Measurements from ENCODE around the gene SEMA4F.

Gene SEMA4F

DNA sequence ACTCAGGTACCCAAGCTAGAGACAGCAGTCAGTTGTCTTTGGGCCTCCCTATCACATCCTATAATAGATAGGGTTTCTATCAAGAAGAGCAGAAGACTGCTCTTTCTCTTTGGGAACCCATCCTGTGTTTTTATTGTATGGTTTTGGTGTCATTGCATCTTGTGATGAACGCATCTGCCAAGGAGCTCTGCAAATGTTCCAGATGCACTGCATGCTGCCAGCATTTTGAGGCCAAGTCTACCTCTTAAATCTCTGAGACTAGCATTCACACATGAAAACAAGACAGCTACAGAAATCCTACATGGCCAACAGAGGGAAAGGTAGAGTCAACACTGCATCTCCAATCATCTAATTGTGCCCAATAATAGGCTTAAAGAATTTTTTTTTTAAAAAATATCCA, 14.0 kb downstream of the SEMA4F start:
- FAIRE-seq = no peak

DNA sequence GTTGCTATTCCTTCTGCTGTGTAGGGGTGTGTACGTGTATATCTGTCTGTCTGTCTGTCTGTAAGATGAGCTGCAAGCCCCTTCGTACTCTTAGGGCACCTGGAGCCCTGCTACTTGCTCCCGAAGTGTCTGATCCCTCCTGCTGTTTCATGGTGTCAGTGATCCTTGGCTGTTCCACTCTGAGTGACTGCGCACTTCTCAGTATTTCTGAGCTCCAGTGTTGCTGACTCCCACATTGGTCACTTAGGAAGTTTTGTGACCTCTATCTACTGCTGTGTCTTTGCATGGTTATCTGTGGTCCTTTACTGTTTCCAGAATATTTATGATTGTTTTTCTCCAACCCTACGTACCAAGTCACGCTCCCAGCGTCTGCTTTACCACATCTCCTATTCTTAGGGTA, 16.2 kb downstream of the SEMA4F start:
- DNase-seq (ENCODE audit: low spot score) = no peak

More for the DNA sequence above, 14.0 kb downstream of the SEMA4F start:
- DNase-seq (ENCODE audit: low spot score) = no peak

DNA sequence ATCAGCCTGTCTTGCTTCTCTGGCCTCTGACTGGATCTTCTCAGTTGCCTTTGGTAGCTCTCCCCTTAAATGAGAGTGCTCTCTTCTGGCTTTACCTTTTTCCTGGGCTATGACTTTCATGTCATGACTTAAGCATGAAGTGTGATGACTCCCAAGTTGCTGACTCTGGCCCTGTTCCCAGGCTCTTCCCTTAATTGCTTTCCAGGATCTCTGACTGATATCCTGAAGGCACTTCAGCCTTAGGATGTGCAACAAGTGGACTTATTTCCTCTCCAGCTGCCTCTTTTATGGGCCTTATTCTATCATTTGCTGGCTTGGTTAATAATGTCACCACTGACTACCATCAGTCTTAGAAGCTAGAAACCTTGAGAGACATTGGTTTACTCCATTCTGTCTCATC, 17.4 kb downstream of the SEMA4F start:
- DNase-seq (ENCODE audit: low spot score) (no peak), FAIRE-seq (no peak)

More for the DNA sequence above, 16.2 kb downstream of the SEMA4F start:
- FAIRE-seq = no peak

DNA sequence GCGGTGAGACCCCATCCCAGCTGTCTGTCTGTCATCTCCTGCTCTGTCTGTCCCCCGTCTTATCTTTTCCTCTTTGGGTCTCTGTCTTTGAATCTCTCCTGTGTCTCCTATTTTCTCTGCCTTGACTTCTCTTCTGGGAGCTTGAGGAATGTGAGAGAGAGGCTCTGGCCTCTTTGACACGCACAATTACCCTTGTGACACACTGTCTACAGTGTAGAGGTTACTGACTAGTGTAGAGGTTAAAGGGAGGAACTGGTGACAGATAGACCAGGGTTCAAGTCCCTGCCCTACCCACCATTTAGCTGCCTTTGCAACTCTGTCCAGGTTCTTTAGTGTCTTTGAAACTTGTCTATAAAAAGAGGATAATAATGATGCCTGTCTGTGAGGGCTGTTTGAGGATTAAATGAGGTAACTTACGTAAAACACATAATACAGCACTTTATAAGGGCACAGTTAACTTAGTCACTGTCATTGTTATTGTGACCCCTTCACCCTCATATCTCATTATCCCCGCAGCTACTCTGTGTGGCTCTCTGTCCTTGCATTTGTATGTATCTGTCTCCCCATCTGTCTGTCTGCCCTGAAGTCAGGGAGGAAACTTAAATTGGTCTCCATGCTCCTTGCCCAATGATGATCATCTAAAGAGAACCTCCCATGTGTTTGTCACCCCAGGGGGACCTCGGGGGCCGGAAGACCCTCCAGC, 19.9 kb downstream of the SEMA4F start:
- DNase-seq (ENCODE audit: low spot score) (no peak), FAIRE-seq (no peak)

DNA sequence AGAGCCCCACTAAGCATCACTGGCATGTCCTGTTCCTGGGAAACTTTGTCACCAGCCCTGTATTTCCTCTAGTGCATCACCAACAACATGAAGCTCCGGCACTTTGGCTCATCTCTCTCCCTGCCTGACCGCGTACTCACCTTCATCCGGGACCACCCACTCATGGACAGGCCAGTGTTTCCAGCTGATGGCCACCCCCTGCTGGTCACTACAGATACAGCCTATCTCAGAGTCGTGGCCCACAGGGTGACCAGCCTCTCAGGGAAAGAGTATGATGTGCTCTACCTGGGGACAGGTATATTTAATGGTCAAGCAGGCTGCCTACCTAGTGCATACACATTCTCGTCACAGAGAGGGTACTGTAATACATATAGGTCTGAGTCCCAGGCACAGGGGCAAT, 21.0 kb downstream of the SEMA4F start:
- DNase-seq (ENCODE audit: low spot score) (no peak), FAIRE-seq (no peak)

DNA sequence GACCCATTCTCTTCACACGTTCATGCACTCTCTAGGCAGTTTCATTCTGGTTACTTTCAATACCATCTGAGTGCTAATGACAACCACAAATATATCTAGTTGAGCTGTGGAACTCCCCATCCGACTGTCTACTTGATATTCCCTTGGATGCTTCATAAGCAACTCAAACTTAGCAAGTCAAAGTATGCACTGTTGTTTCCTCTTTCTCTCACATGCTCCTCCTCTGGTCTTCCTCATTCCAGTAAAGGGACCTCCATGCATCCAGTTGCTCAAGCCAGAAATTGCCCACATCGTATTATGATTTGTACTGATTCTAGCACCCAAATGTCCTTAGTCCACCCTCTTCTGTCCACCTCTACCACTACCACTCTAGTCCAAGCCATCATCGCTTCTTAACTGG, 22.3 kb downstream of the SEMA4F start:
- no peak for FAIRE-seq

DNA sequence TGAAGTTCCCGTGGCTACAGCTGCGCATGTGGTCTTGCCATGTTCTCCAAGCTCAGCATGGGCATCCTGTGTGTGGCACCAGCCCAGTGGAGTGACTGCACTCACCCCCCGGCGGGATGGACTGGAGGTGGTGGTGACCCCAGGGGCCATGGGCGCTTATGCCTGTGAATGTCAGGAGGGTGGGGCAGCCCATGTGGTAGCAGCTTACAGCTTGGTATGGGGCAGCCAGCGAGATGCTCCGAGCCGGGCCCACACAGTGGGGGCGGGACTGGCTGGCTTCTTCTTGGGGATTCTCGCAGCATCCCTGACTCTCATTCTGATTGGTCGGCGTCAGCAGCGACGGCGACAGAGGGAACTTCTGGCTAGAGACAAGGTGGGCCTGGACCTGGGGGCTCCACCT, 25.6 kb downstream of the SEMA4F start:
- FAIRE-seq = no peak

More for the DNA sequence above, 22.3 kb downstream of the SEMA4F start:
- no peak for DNase-seq (ENCODE audit: low spot score)

DNA sequence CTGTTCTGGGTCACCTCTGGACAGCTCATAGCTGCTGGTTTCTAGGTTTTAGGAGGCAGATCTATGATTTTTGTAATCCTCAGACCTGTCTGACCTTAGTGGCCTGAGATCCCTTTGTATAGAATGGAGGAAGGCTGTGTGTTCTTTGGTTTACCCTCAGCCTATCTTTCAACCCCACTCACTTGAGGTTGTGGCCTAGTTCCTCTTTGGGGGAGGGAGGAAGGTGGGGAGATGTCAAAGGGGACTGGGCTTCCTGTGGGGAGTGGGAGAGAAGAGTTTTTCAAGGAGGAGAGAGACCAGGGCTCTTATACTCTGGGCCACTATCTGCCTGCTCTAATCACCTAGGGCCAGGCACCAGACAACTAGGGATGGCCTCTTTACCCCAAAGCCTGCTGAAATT, 28.5 kb downstream of the SEMA4F start:
- no peak for FAIRE-seq

More for the DNA sequence above, 25.6 kb downstream of the SEMA4F start:
- no peak for DNase-seq (ENCODE audit: low spot score)

DNA sequence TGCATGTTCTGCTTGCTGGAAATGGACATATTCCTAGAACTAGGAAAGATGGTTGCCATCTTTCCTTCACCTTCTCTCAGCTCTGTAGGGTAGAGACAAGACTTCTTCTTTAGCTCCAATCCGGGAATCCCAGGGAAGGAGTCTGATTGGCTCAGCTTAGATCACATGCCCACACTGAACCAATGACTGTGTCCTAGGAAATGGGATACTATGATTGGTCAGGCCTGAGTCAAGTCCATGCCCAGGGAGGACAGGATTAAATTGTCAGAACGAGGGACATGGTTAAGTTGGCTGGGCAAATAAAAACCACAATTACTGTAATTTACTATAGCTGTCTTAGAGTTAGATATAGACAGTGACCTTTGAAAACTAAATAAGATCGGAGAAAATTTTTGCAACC, 31.4 kb downstream of the SEMA4F start:
- FAIRE-seq = peak; percentile 13
- DNase-seq (ENCODE audit: low spot score) = no peak

More for the DNA sequence above, 28.5 kb downstream of the SEMA4F start:
- no peak for DNase-seq (ENCODE audit: low spot score)

DNA sequence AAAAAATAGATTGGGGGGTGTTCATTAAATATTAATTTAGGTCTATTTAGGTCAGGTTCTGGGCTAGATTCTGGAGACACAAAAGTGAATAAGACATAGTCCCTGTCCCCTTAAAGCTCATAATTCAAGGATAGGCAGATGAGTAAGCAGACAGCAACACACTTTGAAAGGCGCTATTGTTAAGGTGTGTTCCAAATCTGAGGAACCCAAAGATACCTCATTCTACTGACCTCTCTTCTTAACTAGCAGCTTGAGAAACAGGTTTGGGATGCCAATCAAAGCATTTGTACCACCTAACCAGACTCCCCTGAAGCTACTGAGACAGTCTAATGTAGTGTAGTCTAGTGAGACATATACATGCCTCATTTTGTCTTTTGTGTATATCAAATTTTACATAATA, 34.8 kb downstream of the SEMA4F start:
- FAIRE-seq (no peak), DNase-seq (ENCODE audit: low spot score) (no peak)

DNA sequence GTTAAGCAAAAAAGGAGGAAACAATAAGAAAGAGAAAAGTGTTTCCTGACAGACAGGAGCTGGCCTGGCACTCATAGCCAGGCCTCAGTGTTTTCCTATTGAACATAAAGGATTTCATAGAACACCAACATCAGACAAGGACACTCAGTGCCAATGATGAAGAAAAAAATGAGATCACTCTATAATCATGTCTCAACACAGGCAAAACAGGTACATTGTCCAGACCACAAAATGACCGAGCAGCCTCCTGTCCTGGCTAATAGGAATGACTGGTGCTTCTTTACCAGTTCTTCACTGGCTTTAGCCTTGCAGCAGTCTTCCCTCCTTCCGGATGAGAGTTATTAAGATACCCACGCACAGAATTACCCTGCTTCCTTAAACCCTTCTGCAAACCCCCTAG, 35.6 kb downstream of the SEMA4F start:
- no peak for FAIRE-seq
- DNase-seq (ENCODE audit: low spot score) = no peak

DNA sequence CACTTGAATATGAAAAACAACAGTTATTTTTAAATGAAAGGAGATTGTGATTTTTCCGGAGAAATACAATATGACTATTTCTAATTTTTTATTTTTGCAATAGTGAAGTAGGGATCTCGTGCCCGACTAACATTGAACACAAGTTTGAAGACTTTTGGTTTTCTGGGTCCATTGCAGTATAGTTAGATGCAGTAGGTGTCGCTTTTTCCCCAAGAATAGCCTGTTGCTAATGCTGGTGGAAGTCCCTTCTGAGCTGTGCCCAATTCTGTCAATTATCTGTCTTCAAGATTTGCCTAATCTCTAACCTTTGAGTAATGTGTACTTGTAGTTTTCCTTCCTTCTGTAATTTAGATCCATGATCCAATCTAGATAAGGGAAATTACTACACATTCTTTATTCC, 36.5 kb downstream of the SEMA4F start:
- DNase-seq (ENCODE audit: low spot score) = peak; percentile 77
- no peak for FAIRE-seq

DNA sequence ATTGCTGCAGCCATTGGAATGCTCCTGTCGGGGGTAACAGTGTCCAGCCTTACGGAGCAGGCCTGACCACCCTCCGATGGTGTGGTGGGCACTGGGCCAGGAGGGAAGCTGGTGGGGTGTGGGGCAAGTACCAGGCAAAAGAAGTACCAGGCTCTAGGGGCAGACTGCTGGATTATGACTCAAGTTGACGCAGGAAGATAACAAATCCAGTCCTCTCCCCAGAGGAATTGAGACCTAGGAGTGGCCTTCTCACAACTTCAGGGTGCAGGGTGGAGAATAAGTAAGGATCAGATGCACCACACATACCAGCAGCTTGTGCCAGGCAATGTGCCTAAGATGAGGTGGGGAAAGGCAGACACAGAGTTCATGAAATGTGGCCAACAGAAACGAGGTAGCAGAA, 37.9 kb downstream of the SEMA4F start:
- DNase-seq (ENCODE audit: low spot score) (no peak), FAIRE-seq (peak; percentile 44)

DNA sequence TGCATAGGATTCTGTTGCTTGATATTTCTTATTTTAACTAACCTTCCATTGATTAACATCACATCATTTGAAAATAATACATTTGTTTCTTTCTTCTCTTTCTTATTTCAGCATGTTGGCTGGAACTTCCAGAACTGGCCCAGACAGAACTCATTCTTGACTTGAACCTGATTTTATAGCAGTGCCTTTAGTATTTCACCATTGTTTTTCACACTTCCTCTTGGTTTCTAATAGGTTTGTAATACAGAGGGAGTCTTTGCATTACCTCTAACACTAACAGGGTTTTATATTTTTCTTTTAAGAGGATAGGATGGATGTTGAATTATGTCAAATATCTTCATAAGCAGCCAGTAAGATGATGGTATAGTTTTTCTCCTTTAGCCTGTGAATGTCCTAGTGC, 39.2 kb downstream of the SEMA4F start:
- FAIRE-seq = no peak
- DNase-seq (ENCODE audit: low spot score) = no peak

DNA sequence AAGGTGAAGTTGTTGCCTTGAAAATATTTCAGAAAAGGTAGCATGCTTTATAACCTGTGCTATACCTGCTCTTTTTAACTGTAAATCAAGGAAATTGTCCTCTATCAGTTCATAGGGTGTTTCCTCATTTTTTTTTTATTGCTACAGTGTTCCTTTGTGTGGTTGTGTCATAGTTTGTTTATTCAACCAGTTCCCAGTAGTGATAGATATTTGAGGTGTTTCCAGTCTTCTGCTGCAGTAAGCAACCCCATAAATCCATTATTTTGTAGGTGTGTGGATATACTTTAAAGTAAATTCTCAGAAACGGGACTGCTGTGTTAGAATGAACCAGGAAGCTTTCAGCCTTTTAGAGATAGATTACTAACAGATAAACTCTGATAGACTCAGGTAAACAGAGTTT, 39.6 kb downstream of the SEMA4F start:
- DNase-seq (ENCODE audit: low spot score) (no peak), FAIRE-seq (no peak)

DNA sequence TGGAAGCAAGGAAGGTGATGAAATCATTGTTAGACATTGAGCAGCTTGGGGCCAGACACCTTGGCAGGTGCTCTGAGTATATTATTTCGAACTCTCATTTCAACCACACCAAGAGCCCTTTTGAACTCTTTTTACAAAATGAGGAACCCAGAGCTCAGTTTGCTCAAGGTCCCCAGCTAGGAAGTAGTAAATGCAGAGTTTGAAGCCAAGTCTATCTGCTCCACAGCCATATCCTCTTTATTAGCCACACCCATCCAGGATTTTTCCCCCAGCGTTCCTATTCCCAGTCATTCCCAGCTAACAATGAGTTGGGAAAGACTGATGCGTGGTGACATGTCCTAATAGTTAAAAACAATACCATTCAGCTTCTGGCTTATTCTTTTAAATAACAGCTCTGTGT, 40.2 kb downstream of the SEMA4F start:
- FAIRE-seq = no peak
- no peak for DNase-seq (ENCODE audit: low spot score)

DNA sequence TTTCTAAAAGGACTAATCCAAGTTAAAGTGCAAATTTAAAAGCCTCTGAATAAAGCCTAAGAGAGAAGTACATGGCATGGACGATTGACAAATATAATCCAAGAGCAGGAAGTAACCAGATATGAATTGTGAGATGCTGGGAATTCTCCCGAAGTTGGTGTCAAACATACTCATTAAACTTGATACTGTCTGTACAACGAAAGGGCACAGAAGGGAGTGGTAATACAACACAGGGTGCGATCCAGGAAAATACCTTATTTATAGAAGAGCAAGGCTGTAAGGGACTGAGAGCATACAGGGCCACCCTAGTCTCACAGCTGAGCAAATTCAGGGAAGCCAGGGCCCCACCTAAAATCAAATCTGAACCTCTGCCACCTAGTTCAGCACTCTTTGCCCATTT, 41.6 kb downstream of the SEMA4F start:
- no peak for FAIRE-seq
- DNase-seq (ENCODE audit: low spot score) = no peak

DNA sequence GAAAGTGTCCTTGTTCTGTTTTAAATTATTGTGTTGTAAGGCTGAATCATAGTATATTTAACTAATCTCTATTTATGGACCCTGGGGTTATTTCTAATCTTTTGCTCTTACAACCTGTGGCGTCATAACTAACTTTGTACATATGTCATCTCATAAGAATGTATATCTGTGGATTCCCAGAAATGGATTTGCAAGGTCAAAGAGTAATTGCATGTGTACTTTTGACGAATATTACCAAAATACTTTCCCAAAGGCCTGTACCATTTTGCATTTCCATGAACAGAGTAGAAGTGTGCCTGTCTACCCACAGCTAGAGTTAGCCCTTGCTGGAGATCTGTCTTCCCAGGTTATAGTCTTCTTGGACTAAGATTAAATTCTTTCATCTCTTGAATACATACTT, 42.8 kb downstream of the SEMA4F start:
- FAIRE-seq (no peak), DNase-seq (ENCODE audit: low spot score) (no peak)

DNA sequence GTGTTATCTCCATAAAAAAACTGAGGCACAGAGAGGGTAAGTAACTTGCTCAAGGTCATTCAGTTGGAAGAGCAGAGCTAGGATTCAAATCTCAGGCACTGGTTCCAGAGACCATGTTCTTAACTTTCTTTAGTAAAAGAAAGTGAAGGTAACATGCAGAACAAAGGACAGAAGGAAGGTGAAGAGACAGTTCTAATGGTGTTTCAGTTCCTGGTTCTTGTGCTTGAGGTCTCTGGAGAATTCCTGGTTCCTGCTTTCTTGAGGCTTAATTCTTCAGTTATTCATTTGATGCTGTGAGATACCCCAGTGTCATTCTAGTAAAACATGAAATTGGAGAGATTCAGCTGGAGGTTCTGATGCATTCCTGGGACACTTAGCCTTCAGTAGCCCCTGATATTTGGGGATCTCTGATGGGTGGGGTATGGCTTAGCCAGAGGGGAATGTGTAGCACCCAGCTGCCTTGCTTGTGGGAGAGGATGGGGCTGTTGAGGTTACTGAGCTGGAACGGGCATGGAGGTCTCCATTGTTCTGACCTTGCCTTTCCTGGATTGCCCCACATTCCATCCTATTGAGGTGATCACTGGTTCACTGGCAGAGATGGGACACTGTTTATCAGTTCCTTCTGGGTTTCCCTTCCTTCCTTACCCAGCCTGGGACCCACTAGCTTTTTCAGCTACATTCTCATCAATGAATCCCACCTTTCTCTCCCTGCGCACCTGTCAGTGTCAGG, 46.8 kb downstream of the SEMA4F start:
- no peak for FAIRE-seq
- DNase-seq (ENCODE audit: low spot score) = no peak

DNA sequence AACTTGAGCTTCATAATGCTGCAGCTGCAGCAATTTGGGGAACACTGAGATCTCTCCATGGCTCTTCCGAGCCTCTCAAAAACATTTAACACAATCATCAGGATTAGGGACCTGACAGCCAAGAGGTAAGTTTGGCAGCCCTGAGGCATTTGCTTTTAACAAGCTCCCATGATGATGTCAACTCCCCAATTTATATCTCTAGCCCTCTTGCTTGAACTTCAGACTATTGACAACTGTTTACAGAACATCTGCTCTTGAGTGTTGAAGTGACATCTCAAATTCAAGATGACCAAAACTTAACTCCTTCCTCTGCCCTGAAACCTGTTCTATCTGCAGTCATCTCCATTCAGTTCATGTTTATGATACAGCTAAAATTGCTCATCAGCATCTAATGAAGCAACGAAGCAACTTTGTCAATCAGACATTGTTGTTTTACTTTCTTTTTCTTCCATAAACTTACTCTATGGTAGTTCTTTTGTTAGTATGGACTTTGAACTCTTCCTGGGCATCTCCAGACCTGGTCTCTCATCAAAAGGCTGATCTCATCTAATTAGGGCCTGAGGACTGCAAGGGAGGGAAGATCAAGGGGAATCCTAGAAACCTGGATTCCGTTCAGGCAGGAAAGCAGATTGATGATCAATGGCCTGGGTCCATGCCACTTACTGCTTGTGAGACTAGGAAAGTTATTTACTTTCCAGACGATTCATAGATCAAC, 48.1 kb downstream of the SEMA4F start:
- FAIRE-seq = no peak
- DNase-seq (ENCODE audit: low spot score) = no peak

DNA sequence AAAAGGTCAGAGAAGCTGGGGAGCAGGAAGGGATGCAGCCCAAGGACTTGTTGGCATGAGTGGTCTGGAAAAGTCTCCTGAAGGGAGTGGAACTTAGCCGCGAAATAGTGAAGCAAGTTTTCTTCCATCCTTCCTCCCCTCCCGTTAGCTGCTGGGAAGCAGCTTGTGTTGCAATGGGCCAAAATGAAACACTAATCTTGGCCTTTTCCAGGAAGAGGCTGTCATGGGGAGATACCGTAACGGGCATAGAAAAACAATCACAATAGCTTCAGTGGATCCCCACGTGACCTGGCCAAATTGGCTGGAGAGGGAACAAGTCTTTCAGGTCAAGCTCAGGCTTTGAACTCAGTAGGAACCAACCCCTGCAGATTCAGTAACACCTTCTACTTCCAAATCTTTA, 49.3 kb downstream of the SEMA4F start:
- FAIRE-seq (peak; percentile 9), DNase-seq (ENCODE audit: low spot score) (no peak)

DNA sequence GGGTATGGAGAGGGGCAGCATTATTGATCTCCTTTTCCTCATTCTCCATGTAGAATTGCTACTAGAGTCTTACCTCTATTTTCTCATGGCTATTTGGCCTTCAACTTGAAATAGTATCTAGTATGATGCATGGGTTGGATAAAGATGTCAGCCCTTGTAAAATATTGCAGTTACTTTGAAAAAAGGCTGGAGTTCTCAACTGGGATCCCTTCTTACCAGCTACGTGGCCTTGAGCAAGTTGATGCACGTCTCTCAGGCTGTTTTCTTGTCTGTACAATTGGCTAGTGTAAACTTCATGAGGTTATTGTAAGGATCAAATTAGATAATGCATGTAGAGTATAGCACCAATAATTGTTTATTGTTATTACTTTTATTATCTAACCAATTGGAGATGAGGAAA, 50.2 kb downstream of the SEMA4F start:
- no peak for FAIRE-seq

More for the DNA sequence above, 50.2 kb downstream of the SEMA4F start:
- no peak for DNase-seq (ENCODE audit: low spot score)

Data from urothelium cell line (cell line).